Activated CD8-positive, alpha-beta memory T cell treated with anti-CD3 and anti-CD28 coated beads for 48 hours (primary cell): ENCODE measurements around the gene INPP5A.
"Not testable (repeated sequence)": the region's sequence is repeated elsewhere in the genome, so short reads cannot be mapped to it uniquely, and the experiment has no call there.

Experiments
- DNase-seq, 3 experiments: peaks; one replicate each; pipeline ENCODE4 v3.0.0-alpha.2; 2020; ENCODE audit warnings: low read depth in 2 of 3, low spot score in 2 of 3

INPP5A gene

DNA sequence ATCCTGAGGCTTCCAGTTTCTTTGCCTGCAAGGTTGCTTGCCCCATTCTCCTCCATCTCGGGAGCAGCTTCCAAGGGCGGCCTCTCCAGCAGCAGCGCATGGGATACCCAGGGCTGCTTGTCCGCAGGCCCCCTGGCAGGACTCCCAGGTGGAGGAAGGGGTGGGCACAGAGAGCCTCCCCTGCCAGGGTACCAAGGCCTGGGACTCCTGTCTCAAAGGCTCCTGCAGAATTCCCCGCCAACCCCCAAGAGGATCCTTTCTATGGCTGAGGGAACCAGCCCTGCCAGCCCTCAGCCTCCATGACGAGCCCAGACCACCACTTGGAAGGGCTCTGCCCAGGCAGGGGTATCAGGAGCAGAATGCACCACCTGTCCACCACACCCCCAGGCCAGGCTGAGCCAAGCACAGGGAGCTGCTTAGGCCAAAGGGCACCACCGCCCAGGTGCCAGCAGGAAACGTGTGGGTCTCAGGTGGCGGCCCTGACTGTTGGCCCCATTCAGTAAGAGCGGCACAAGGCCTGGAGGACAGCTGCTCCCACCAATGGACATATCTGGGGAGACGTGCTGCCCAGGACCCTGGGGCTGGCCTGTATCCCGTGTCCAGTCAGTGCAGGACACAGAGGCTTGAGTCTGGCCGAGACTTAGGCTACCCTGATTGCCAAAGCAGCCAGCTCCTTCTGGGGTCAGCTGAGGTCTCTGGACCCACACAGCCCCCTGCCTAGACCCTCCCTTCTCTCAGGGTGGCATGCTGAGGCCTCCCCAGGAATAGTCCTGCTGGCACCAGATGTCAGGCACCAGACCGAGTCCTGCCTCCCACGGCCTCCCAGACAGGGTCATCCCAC lies 33.8 kb upstream of the INPP5A start:
- DNase-seq = no peak

- DNase-seq = no peak
Observed at GRCh38 chr10:132504501-132505272, 32.9 kb upstream of the INPP5A start.

DNA sequence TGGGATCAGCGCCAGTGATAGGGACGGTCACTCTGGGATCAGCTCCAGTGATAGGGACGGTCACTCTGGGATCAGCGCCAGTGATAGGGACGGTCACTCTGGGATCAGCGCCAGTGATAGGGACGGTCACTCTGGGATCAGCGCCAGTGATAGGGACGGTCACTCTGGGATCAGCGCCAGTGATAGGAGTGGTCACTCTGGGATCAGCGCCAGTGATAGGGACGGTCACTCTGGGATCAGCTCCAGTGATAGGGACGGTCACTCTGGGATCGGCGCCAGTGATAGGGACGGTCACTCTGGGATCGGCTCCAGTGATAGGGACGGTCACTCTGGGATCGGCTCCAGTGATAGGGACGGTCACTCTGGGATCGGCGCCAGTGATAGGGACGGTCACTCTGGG lies 32.0 kb upstream of the INPP5A start:
- not testable (repeated sequence) for DNase-seq

DNA sequence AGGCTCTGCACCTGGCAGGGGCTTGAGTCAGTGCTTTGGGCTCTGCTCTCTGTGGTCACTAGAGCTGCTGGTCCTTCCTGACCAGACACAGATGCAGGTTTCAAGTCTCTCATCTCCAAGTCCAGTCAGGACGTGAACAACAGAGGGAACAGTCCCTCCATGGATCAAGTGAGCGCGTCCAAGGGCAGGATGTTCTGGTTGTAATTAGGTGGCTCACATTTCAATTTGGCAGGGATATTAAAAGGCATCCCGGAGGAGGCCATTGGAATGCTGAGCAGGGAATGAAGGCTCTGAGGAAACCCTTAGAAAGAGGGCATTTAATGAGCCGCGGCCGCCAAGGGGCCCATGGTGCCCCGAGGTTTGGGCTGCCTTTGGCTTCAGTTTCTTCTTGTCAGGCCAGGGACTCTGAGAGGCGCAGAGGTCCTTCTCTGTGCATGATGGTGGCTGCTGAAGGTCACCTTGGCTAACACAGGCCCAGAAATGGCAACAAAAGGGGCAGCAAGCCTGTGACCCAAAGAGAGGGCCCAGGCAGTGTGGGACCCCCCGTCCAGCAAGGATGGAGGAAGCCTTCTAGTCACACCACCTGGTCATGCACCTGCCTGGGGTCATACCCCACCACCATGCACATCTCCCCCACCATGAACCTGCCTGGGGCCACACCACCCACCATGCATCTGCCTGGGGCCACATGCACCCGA lies 30.7 kb upstream of the INPP5A start:
- no peak for DNase-seq

DNA sequence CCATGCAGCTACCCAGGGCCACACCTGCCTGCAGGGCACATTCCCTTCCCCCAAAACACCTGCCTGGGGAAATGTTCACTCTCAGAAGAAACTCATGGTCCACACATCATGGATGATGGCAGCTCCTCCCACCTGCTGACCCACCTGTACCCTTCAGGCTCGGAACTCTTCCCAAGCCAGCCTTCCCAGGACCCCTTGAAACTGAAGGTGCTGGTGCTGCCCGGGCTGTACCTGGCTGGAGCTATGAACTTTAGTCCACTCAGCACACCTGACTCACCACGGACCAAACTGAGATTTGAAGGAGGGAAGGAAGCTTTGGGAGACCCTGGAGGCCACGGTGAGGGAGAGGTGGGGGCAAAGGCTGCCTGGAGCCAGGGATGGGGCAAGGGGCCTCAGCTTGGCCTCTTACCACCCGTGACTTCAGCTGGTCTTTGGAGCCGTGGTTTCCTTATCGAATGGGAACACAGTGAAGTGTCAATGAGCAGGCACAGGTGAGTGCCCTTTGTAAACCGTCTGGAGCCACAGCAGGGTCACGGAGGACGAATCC lies 30.1 kb upstream of the INPP5A start:
- DNase-seq = no peak

- no peak for DNase-seq
Observed at GRCh38 chr10:132507956-132508490, 29.6 kb upstream of the INPP5A start.

- DNase-seq = no peak
Observed at GRCh38 chr10:132508581-132509443, 28.8 kb upstream of the INPP5A start.

DNA sequence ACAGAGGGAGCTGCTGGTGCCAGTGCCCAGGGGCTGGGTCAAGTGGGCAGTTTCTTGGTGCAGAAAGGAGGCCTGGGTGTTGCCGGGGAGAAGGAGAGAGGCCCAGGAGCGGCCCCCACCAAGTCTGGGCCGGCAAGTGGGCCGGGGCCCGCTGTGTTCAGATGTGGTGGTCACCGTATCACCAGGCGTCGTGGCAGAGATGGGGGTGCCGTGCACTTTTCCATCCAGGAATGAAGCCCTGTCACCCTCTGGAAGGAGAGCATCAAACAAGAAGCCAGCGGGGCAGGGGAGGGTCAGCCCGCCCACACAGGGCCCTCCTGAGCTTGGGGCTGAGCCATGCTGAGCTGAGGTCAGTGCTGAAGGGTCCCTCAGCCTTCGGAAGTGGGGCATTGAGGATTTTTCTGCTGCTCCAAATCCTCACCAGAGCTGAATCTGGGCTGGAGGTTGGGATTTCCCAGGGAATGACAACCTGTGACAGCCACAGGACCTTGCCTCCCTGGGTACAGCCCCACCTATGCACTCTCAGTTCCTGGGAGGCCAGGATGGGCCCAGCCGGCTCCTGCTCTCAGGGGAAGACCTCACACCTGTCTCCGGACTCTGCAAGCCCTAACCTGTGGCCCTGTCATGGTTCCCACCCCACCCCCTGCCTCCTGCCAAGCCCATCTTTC lies 27.9 kb upstream of the INPP5A start:
- no peak for DNase-seq

DNA sequence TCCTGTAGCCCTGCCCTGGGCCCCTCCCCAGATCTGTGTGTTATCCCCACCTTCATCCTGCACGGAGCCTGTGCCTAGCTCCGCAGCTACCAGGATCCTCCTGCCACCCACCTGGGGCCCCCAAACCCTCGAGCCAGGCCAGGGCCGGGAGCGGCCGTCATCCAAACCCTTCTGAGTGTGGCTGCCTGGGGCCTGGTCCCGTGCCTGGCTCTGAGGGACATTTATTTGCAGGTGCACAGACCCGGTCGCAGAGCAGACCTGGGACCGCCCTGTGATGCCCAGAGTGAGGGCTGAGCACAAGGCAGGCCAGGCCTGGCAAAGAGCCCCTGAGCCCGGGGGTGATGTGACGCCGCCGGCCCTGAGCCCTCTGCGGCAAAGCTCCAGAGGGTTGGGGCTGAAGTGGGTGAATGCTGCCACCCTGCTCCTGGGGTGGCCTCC lies 27.4 kb upstream of the INPP5A start:
- DNase-seq = no peak

DNA sequence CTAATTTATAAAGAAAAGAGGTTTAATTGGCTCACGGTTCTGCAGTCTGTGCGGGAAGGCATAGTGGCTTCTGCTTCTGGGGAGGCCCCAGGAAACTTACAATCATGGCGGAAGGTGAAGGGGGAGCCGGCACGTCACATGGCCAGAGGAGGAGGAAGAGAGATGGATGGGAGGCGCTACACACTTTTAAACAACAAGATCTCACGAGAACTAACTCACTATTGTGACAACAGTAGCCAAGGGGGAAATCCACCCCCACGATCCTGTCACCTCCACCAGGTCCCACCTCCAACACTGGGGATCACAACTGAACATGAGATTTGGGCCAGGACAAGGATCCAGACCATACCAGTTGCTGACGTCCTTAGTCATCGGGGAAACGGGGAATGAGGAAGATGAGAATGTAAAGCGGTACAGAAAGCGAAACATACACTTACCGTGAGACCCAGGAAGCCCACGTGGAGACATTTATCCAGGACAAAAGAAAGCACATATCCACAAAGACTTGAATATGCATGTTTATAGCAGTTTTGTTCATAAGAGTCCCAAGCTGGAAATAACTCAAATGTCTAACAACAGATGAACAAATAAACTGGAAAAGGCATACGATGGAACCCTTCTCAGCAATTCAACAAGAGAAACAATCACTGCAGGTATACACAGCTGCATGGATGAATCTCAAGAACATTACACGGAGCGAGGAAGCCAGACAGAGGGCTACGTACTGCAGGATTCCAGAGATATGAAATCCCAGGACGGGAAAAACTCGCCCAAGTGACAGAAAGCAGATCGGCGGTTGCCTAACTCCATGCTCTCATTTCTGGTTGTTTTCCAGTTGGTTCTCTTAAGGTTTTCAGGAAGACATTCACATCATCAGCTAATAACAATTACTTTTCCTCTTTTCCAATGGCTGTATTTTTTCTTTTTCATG lies 26.2 kb upstream of the INPP5A start:
- DNase-seq = no peak

DNA sequence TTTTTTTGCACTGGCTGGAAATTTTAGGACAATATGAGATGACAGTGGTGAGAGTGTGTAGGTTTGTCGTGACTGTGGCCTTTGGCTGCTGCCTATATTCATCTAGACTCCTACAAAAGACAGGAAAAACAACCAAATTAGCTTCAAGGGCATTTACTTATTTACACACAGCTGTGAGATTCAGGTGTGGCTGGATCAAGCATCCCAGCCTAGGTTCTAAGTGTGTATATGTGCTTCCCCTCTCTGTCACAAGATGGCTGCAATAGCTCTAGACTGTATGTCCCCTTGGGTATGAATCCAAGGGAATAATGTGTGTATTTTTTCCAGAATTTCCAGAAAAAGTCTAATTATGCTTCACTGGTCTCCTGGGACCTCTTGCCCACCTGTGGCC lies 25.5 kb upstream of the INPP5A start:
- DNase-seq = no peak

- no peak for DNase-seq
Observed at GRCh38 chr10:132512693-132513345, 24.8 kb upstream of the INPP5A start.

- DNase-seq = no peak
Observed at GRCh38 chr10:132514821-132515520, 22.6 kb upstream of the INPP5A start.

DNA sequence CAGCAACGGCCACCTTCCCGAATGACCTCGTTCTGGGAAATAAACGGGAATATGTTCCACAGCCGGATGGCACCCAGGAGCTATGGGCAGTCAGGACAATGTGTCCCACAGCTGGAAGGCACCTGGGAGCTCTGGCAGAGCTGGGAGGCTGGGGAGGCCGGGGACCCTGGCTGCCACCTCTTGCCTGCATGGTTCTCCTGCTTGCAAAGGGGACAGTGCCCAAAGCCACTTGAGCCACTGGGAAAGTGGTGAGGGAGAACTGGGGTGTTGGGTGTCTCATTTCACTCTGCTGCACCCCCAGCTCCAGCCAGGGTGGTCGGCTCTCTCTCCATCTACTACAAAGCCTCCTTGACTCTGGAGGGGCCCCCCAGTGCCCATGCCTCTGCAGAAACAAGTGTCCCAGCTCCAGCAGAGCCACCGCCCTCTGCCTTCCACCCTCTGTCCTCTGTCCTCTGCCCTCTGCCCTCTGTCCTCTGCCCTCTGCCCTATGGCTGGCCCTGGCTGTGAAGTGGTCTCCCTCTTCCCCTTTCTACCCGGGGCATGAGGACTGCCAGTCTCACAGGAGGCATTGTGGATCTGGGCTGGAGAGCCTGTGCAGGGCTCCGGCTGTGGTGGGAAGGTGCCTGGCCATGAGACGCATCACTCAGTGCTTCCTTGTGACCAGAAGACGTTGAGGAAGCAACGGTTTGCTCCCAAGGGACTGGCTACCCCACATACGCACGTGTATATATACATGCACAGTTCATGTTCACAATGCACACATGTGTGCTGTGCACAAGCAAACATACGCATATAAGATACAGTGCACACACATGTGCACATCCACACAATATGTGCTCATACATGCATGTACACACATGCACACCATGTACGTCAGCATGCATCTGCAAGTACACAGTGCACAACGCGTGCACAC lies 21.5 kb upstream of the INPP5A start:
- DNase-seq = no peak

GRCh38 chr10:132516771-132517725 lies 20.5 kb upstream of the INPP5A start:
- no peak for DNase-seq
